Measurements from ENCODE around the gene GSTA4.

GRCh38 chr6:52998603-52999002, 3.5 kb upstream of the GSTA4 start:
- no peak for TF ChIP-seq POLR2AphosphoS5 (IDR thresholded peaks at IDR 0.05; ENCODE audit: low read depth, low read length)
- no peak for TF ChIP-seq POLR2A (IDR thresholded peaks at IDR 0.05; ENCODE audit: low read depth, low read length)
